Esophagus squamous epithelium (tissue), 5 donors: ENCODE data around the gene LARP6. TPM values are rescaled to one million over a fixed set of nuclear protein-coding genes. Genes with fewer than 3 reads are reported as not detected.
"Not testable (repeated sequence)": the region's sequence is repeated elsewhere in the genome, so short reads cannot be mapped to it uniquely, and the experiment has no call there.

Experiments used
- DNase-seq: peaks from one replicate; lab custom pipeline; 2025; lab: John Stamatoyannopoulos, UW
- H3K27ac ChIP-seq, 4 donors: fragments of 200-600 bp; sonication (generic); one replicate each; pipeline ENCODE4 v1.5.1; 2016 to 2019; ENCODE audit warnings: mild to moderate bottlenecking in 1 of 4
- H3K27me3 ChIP-seq, 4 donors: fragments of 200-600 bp; sonication (generic); 1 replicate in 3 of 4; 2 replicates in 1 of 4; pipeline versions ENCODE4 v1.5.1 to v1.6.0; 2017 to 2021; ENCODE audit warnings: antibody characterized with exemption in 1 of 4
- H3K36me3 ChIP-seq, 3 donors: fragments of 200-600 bp; sonication (generic); one replicate each; pipeline ENCODE4 v1.5.1; 2016 to 2019
- H3K4me1 ChIP-seq, 3 donors: fragments of 200-600 bp; sonication (generic); one replicate each; pipeline ENCODE4 v1.5.1; 2017 to 2019
- H3K4me3 ChIP-seq, 4 donors: fragments of 200-600 bp; sonication (generic); 1 replicate in 3 of 4; 2 replicates in 1 of 4; pipeline ENCODE4 v1.5.1; 2016 to 2019; ENCODE audit warnings: mild to moderate bottlenecking in 2 of 4, moderate library complexity in 1 of 4
- H3K9me3 ChIP-seq, 3 donors: fragments of 200-600 bp; sonication (generic); one replicate each; pipeline ENCODE4 v1.5.1; 2016 to 2019
- CTCF ChIP-seq, 6 experiments: fragments of 450-650 bp in 4 of 6; fragments of 200-600 bp in 2 of 6; sonication (generic) in 2 of 6; IDR thresholded peaks; one replicate each; pipeline ENCODE4 v1.5.1; 2016 to 2019; ENCODE audit warnings: antibody characterized with exemption in 6 of 6, mild to moderate bottlenecking in 4 of 6, moderate library complexity in 4 of 6
- POLR2A ChIP-seq, 4 donors: fragments of 450-650 bp; IDR thresholded peaks; one replicate each; pipeline ENCODE4 v1.6.1; 2017; ENCODE audit warnings: antibody characterized with exemption in 4 of 4, mild to moderate bottlenecking in 4 of 4, moderate library complexity in 3 of 4
- WGBS, 2 donors: methylation state at CpG; one replicate each; pipeline ENCODE4 v1.1.5; 2018; 5-methylcytosine and 5-hydroxymethylcytosine counted together
- intact Hi-C: fragments of 100-400 bp; cut with DNase I; formaldehyde crosslinking; loops from one replicate; pipeline ENCODE4 v1.15.0; 2022
- total RNA-seq, 4 donors: library from RNA; depleted of rRNA; stranded (reverse); fragments of >200 nt; gene quantifications; one replicate each; pipeline ENCODE4 v1.1.0, GENCODE V29; 2016
- donor health status: DM: yes; HTN: yes; CAD: no.

The LARP6 gene
- total RNA-seq, 4 donors from 2014 or later = 0.30 to 18.7 (median 2.8) TPM

GRCh38 chr15:70875001-70875782 lies 21.2 kb upstream of the LARP6 start:
- 73 to 77% methylated on average over 7 of the region's 7 CpGs for WGBS, 2 donors
- no peak for DNase-seq
- H3K36me3 ChIP-seq = no peaks in the 10 kb centered on the region
- peaks cover 0 to 5% (median 0%) of the 10 kb centered on the region in 3 donors for H3K4me1 ChIP-seq
- no peak overlapping the region for H3K27ac ChIP-seq
- TF ChIP-seq CTCF (IDR thresholded peaks at IDR 0.05) = peak in 4 of 6 experiments; percentile 24 to 36 (median 26)
- TF ChIP-seq POLR2A (IDR thresholded peaks at IDR 0.05) = no peak
- no peaks in the 10 kb centered on the region for H3K9me3 ChIP-seq
- H3K4me3 ChIP-seq = no peak overlapping the region
- H3K27me3 ChIP-seq = peaks cover 0 to 17% (median 0%) of the 10 kb centered on the region in 4 donors
- intact Hi-C loops = no loop called here

- 93 to 100% methylated on average over 1 to 2 of the region's 2 CpGs for WGBS, 2 donors
- DNase-seq = no peak
- Histone ChIP-seq H3K4me3 (no peak overlapping the region), H3K27me3 (peaks cover 0 to 17% (median 0%) of the 10 kb centered on the region in 4 donors), H3K9me3 (no peaks in the 10 kb centered on the region), H3K27ac (no peak overlapping the region), H3K4me1 (peaks cover 0 to 19% (median 0%) of the 10 kb centered on the region in 3 donors), H3K36me3 (no peaks in the 10 kb centered on the region)
- intact Hi-C loops = no loop called here
- TF ChIP-seq CTCF (IDR thresholded peaks at IDR 0.05) = no peak
- no peak for TF ChIP-seq POLR2A (IDR thresholded peaks at IDR 0.05)
Observed at GRCh38 chr15:70873232-70874054, 19.5 kb upstream of the LARP6 start.

- intact Hi-C loops, H3K9me3 ChIP-seq, H3K4me3 ChIP-seq, H3K36me3 ChIP-seq, H3K27ac ChIP-seq, DNase-seq: not testable (repeated sequence)
- Histone ChIP-seq H3K4me1 (peaks cover 0 to 32% (median 0%) of the 10 kb centered on the region in 3 donors), H3K27me3 (peaks cover 0 to 17% (median 0%) of the 10 kb centered on the region in 4 donors)
- no CpG with 5 or more reads among the region's 34 CpGs for WGBS, 2 donors
Observed at GRCh38 chr15:70871490-70871889, 17.5 kb upstream of the LARP6 start.

- TF ChIP-seq POLR2A (IDR thresholded peaks at IDR 0.05) = no peak
- no peak for TF ChIP-seq CTCF (IDR thresholded peaks at IDR 0.05)
- no peak for DNase-seq
- Histone ChIP-seq H3K4me3 (no peak overlapping the region), H3K27me3 (peaks cover 0 to 17% (median 0%) of the 10 kb centered on the region in 4 donors), H3K27ac (peak overlapping the region in 1 of 4 donors; percentile 21), H3K4me1 (peaks cover 0 to 32% (median 0%) of the 10 kb centered on the region in 3 donors), H3K9me3 (no peaks in the 10 kb centered on the region), H3K36me3 (no peaks in the 10 kb centered on the region)
- intact Hi-C loops = no loop called here
Observed at GRCh38 chr15:70870051-70870450, 16.1 kb upstream of the LARP6 start.

GRCh38 chr15:70869346-70869745 lies 15.4 kb upstream of the LARP6 start:
- no peak overlapping the region for H3K4me3 ChIP-seq
- peaks cover 0 to 11% (median 0%) of the 10 kb centered on the region in 4 donors for H3K27me3 ChIP-seq
- DNase-seq = no peak
- 77 to 88% methylated on average over 2 to 3 of the region's 3 CpGs for WGBS, 2 donors
- intact Hi-C loops = no loop called here
- TF ChIP-seq CTCF (IDR thresholded peaks at IDR 0.05) (no peak), POLR2A (IDR thresholded peaks at IDR 0.05) (no peak)
- H3K9me3 ChIP-seq = no peaks in the 10 kb centered on the region
- H3K27ac ChIP-seq = peak overlapping the region in 3 of 4 donors; percentile 2 to 73 (median 51)
- peaks cover 0 to 32% (median 0%) of the 10 kb centered on the region in 3 donors for H3K4me1 ChIP-seq
- H3K36me3 ChIP-seq = no peaks in the 10 kb centered on the region
